OCI-LY3 (cell line): ENCODE data around the gene FOXO1.

Experiments
- EZH2phosphoT487 ChIP-seq: fragments of 200-600 bp; shearing (Covaris generic); IDR thresholded peaks from 2 replicates; pipeline ENCODE4 v1.6.1; 2018; ENCODE audit warnings: antibody characterized with exemption, mixed run types, low read depth
- TF ChIP-seq, protein P1 (sequence below): fragments of 200-600, 300-600 bp; sonication (generic); IDR thresholded peaks from 2 replicates; pipeline ENCODE4 v1.5.1; 2014; ENCODE audit warnings: antibody characterized with exemption, low read length, low read depth

DNA sequence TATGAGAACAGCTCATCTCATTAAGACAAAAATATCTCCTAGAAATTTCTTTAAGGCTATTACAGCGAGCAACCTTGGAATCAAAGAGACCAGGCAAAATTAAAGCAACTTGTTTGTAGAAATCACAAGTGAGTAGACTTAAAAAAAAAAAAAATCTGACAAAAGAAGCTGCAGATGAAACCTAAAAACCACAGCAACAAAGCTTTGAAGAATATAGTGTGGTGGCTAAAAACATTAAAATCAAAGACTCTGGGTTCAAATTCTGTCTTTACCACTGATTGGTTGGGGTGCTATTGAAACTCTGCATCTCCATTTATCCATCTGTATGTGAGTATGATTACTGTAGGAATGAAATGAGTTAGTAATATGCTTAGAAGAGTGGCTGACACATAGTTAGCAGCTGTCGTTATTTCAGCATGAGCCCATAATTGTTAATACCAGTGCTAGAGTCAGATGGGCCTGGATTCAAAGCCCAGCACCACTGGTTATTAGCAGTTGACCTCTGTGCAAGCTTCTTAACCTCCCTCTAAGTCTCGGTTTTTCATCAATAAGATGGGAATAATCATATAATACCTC lies 157.6 kb downstream of the FOXO1 start:
- TF ChIP-seq, protein P1, sequence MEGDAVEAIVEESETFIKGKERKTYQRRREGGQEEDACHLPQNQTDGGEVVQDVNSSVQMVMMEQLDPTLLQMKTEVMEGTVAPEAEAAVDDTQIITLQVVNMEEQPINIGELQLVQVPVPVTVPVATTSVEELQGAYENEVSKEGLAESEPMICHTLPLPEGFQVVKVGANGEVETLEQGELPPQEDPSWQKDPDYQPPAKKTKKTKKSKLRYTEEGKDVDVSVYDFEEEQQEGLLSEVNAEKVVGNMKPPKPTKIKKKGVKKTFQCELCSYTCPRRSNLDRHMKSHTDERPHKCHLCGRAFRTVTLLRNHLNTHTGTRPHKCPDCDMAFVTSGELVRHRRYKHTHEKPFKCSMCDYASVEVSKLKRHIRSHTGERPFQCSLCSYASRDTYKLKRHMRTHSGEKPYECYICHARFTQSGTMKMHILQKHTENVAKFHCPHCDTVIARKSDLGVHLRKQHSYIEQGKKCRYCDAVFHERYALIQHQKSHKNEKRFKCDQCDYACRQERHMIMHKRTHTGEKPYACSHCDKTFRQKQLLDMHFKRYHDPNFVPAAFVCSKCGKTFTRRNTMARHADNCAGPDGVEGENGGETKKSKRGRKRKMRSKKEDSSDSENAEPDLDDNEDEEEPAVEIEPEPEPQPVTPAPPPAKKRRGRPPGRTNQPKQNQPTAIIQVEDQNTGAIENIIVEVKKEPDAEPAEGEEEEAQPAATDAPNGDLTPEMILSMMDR, result no peak
- TF ChIP-seq EZH2phosphoT487, result no peak
